EL (cell line): ENCODE results near the gene IL20.

Experiments used
- DNase-seq: peaks from one replicate; pipeline ENCODE4 v3.0.0-alpha.2; 2016

The IL20 gene

GRCh38 chr1:206864939-206865671 lies at the start of gene IL20:
IL20 (plus strand) TSS chr1:206865623; CDS start chr1:206865853, 230 bp downstream.
- peak; percentile 86 for DNase-seq

GRCh38 chr1:206816390-206817287 lies 48.8 kb upstream of the IL20 start:
- no peak for DNase-seq

GRCh38 chr1:206821493-206821892 lies 43.9 kb upstream of the IL20 start:
- no peak for DNase-seq

- DNase-seq, result peak; percentile 25
These were observed 41.7 kb upstream of the IL20 start for GRCh38 chr1:206823727-206824126.

- peak; percentile 36 for DNase-seq
These were observed 41.1 kb upstream of the IL20 start for GRCh38 chr1:206824331-206824730.

- peak; percentile 25 for DNase-seq
These were observed 39.0 kb upstream of the IL20 start for GRCh38 chr1:206826394-206826793.

GRCh38 chr1:206828061-206828460 lies 37.4 kb upstream of the IL20 start:
- no peak for DNase-seq

GRCh38 chr1:206828765-206829164 lies 36.7 kb upstream of the IL20 start:
- DNase-seq, result no peak

GRCh38 chr1:206829282-206829681 lies 36.1 kb upstream of the IL20 start:
- no peak for DNase-seq

- DNase-seq, result no peak
These were observed 35.5 kb upstream of the IL20 start for GRCh38 chr1:206829875-206830274.

- DNase-seq, result no peak
These were observed 33.8 kb upstream of the IL20 start for GRCh38 chr1:206831650-206832049.

- DNase-seq, result no peak
These were observed 33.0 kb upstream of the IL20 start for GRCh38 chr1:206832352-206832880.

- no peak for DNase-seq
These were observed 32.2 kb upstream of the IL20 start for GRCh38 chr1:206833106-206833680.

GRCh38 chr1:206833801-206834200 lies 31.6 kb upstream of the IL20 start:
- DNase-seq, result no peak

- no peak for DNase-seq
These were observed 31.2 kb upstream of the IL20 start for GRCh38 chr1:206834217-206834616.

- peak; percentile 65 for DNase-seq
These were observed 30.7 kb upstream of the IL20 start for GRCh38 chr1:206834711-206835110.

GRCh38 chr1:206835186-206835585 lies 30.2 kb upstream of the IL20 start:
- no peak for DNase-seq

- no peak for DNase-seq
These were observed 29.3 kb upstream of the IL20 start for GRCh38 chr1:206836111-206836510.

- peak; percentile 35 for DNase-seq
These were observed 26.3 kb upstream of the IL20 start for GRCh38 chr1:206839006-206839560.

GRCh38 chr1:206839857-206840256 lies 25.6 kb upstream of the IL20 start:
- peak; percentile 92 for DNase-seq

GRCh38 chr1:206841609-206842323 lies 23.7 kb upstream of the IL20 start:
- no peak for DNase-seq

GRCh38 chr1:206842854-206843253 lies 22.6 kb upstream of the IL20 start:
- DNase-seq, result no peak
